IMR-90 (cell line): ENCODE data around the gene CDK18. TPM values are rescaled to one million over a fixed set of nuclear protein-coding genes. Genes with fewer than 3 reads are reported as not detected.

Source experiments
- ATAC-seq: fragments of 200-7000 bp; cut with Tn5 transposase; 2 replicates; pipeline ENCODE4 v1.9.1; 2020; ENCODE audit warnings: low read depth, mild to moderate bottlenecking, moderate library complexity
- BruUV-seq: library from RNA; stranded (reverse); fragments of 400-500 nt; replicated peaks from 2 replicates; lab custom pipeline; 2021; lab: Mats Ljungman, UMichigan
- CTCF ChIA-PET: fragments of 300-600 bp; formaldehyde crosslinking; extraction: SDS; loops from one replicate; lab custom pipeline; 2021; ENCODE audit warnings: antibody characterized with exemption; lab: Yijun Ruan, JAX
- POLR2A ChIA-PET: fragments of 300-600 bp; sonication (Branson Sonifier 250); formaldehyde crosslinking; loops from one replicate; lab custom pipeline; 2022; ENCODE audit warnings: antibody characterized with exemption; ENCODE audit not compliant: unreplicated experiment; lab: Charles Lee
- DNase-seq: peaks from one replicate; pipeline ENCODE4 v3.0.0; 2013
- H2AFZ ChIP-seq: replicated peaks from 2 replicates; pipeline ENCODE3; 2013; ENCODE audit warnings: low read length, mild to moderate bottlenecking; ENCODE audit not compliant: poor library complexity
- H2AK5ac ChIP-seq: 2 replicates; pipeline ENCODE4 v1.6.1; 2013; ENCODE audit warnings: low read depth, low read length, inconsistent platforms
- H2AK9ac ChIP-seq: replicated peaks from 2 replicates; pipeline ENCODE3; 2013; ENCODE audit warnings: mild to moderate bottlenecking, low read depth, low read length, moderate library complexity; ENCODE audit not compliant: poor library complexity
- H2BK120ac ChIP-seq: 2 replicates; pipeline ENCODE4 v1.6.1; 2013; ENCODE audit warnings: low read depth, low read length, inconsistent platforms
- H2BK15ac ChIP-seq: 3 replicates; pipeline ENCODE4 v1.6.1; 2013; ENCODE audit warnings: low read depth, low read length, inconsistent platforms
- H2BK20ac ChIP-seq: 2 replicates; pipeline ENCODE4 v1.6.1; 2013; ENCODE audit warnings: low read depth, mild to moderate bottlenecking, inconsistent platforms, low read length, moderate library complexity
- H2BK5ac ChIP-seq: 2 replicates; pipeline ENCODE4 v1.6.1; 2013; ENCODE audit warnings: mild to moderate bottlenecking, low read depth, low read length, inconsistent platforms; ENCODE audit not compliant: poor library complexity, severe bottlenecking
- H3K14ac ChIP-seq: replicated peaks from 2 replicates; pipeline ENCODE4 v1.6.1; 2013; ENCODE audit warnings: low read depth, low read length, inconsistent platforms
- H3K18ac ChIP-seq: 2 replicates; pipeline ENCODE4 v1.6.1; 2013; ENCODE audit warnings: low read depth, low read length, control low read depth
- H3K23ac ChIP-seq: 2 replicates; pipeline ENCODE4 v1.6.1; 2013; ENCODE audit warnings: low read depth, low read length, inconsistent platforms
- H3K27ac ChIP-seq: 2 replicates; pipeline ENCODE4 v1.5.1; 2013; ENCODE audit warnings: mild to moderate bottlenecking, control low read depth, low read length; ENCODE audit not compliant: insufficient read depth
- H3K27me3 ChIP-seq: 2 replicates; pipeline ENCODE4 v1.6.1; 2013; ENCODE audit warnings: low read length; ENCODE audit not compliant: control insufficient read depth, insufficient read depth
- H3K36me3 ChIP-seq: 2 replicates; pipeline ENCODE4 v1.6.1; 2013; ENCODE audit warnings: low read length, mixed read lengths; ENCODE audit not compliant: control insufficient read depth, insufficient read depth
- H3K4ac ChIP-seq: 2 replicates; pipeline ENCODE4 v1.6.1; 2013; ENCODE audit warnings: low read depth, low read length, inconsistent platforms
- H3K4me1 ChIP-seq: 2 replicates; pipeline ENCODE4 v1.6.1; 2013; ENCODE audit warnings: low read length, mixed read lengths; ENCODE audit not compliant: control insufficient read depth, insufficient read depth
- H3K4me2 ChIP-seq: 2 replicates; pipeline ENCODE4 v1.6.1; 2013; ENCODE audit warnings: low read depth, mild to moderate bottlenecking, control low read depth, low read length, moderate library complexity
- H3K4me3 ChIP-seq: 2 replicates; pipeline ENCODE4 v1.5.1; 2013; ENCODE audit warnings: low read depth, mild to moderate bottlenecking, control low read depth, low read length, moderate library complexity; ENCODE audit not compliant: insufficient read depth
- H3K56ac ChIP-seq: 2 replicates; pipeline ENCODE4 v1.6.1; 2013; ENCODE audit warnings: low read length, inconsistent platforms; ENCODE audit not compliant: insufficient read depth; ENCODE audit errors: extremely low read depth
- H3K79me1 ChIP-seq, 2 experiments: 2 replicates each; pipeline ENCODE4 v1.6.1; 2013; ENCODE audit warnings: low read length in 2 of 2, inconsistent platforms in 1 of 2, low read depth in 1 of 2
- H3K9ac ChIP-seq: 2 replicates; pipeline ENCODE4 v1.6.1; 2013; ENCODE audit warnings: low read depth, low read length, control low read depth
- H3K9me1 ChIP-seq: 2 replicates; pipeline ENCODE4 v1.6.1; 2013; ENCODE audit warnings: low read length, inconsistent platforms; ENCODE audit not compliant: insufficient read depth
- H3K9me3 ChIP-seq: 2 replicates; pipeline ENCODE4 v1.6.1; 2013; ENCODE audit warnings: low read length; ENCODE audit not compliant: control insufficient read depth, insufficient read depth
- H4K20me1 ChIP-seq: 2 replicates; pipeline ENCODE4 v1.6.1; 2013; ENCODE audit warnings: low read length, inconsistent platforms; ENCODE audit not compliant: insufficient read depth
- H4K5ac ChIP-seq: 2 replicates; pipeline ENCODE4 v1.6.1; 2013; ENCODE audit warnings: mild to moderate bottlenecking, low read depth, low read length, control low read depth
- H4K8ac ChIP-seq, 2 experiments: 2 replicates each; pipeline ENCODE4 v1.6.1; 2013; ENCODE audit warnings: low read depth in 2 of 2, low read length in 2 of 2, control low read depth in 1 of 2, inconsistent platforms in 1 of 2
- H4K91ac ChIP-seq: 2 replicates; pipeline ENCODE4 v1.6.1; 2013; ENCODE audit warnings: low read depth, low read length, inconsistent platforms; ENCODE audit not compliant: insufficient read depth
- BHLHE40 ChIP-seq: fragments of 150-350 bp; IDR thresholded peaks from 2 replicates; pipeline ENCODE4 v1.6.1; 2016; ENCODE audit warnings: mild to moderate bottlenecking, low read depth, low read length
- CEBPB ChIP-seq: IDR thresholded peaks from 2 replicates; pipeline ENCODE4 v1.6.1; 2012; ENCODE audit warnings: low read depth, low read length, improper control_type of control experiment
- CHD1 ChIP-seq: IDR thresholded peaks from 2 replicates; pipeline ENCODE4 v1.6.1; 2012; ENCODE audit warnings: low read depth, low read length, improper control_type of control experiment
- FOS ChIP-seq: fragments of 150-350 bp; IDR thresholded peaks from 2 replicates; pipeline ENCODE4 v1.6.1; 2016; ENCODE audit warnings: low read depth, low read length
- MAFK ChIP-seq: IDR thresholded peaks from 2 replicates; pipeline ENCODE4 v1.6.1; 2012; ENCODE audit warnings: low read depth, low read length, improper control_type of control experiment
- MAZ ChIP-seq: IDR thresholded peaks from 2 replicates; pipeline ENCODE4 v1.6.1; 2012; ENCODE audit warnings: low read depth, mild to moderate bottlenecking, low read length, improper control_type of control experiment, moderate library complexity, borderline replicate concordance
- MXI1 ChIP-seq: IDR thresholded peaks from 2 replicates; pipeline ENCODE4 v1.6.1; 2012; ENCODE audit warnings: low read depth, mild to moderate bottlenecking, low read length, moderate library complexity, borderline replicate concordance
- NFE2L2 ChIP-seq: fragments of 150-350 bp; IDR thresholded peaks from 2 replicates; pipeline ENCODE4 v1.6.1; 2016; ENCODE audit warnings: low read depth, mild to moderate bottlenecking, low read length
- RAD21 ChIP-seq: IDR thresholded peaks from 2 replicates; pipeline ENCODE4 v1.6.1; 2012; ENCODE audit warnings: low read length, improper control_type of control experiment
- RCOR1 ChIP-seq: IDR thresholded peaks from 2 replicates; pipeline ENCODE4 v1.6.1; 2012; ENCODE audit warnings: mild to moderate bottlenecking, low read length, improper control_type of control experiment; ENCODE audit not compliant: insufficient replicate concordance
- RFX5 ChIP-seq: IDR thresholded peaks from 2 replicates; pipeline ENCODE4 v1.8.0; 2012; ENCODE audit warnings: low read depth, mild to moderate bottlenecking, low read length, moderate library complexity
- SMC3 ChIP-seq: fragments of 150-350 bp; IDR thresholded peaks from 2 replicates; pipeline ENCODE4 v1.6.1; 2016; ENCODE audit warnings: low read depth, mild to moderate bottlenecking, antibody characterized with exemption, low read length, moderate library complexity
- WGBS, 2 experiments: methylation state at CpG; one replicate each; pipeline versions ENCODE4 v1.1.5 to v1.1.7; 2013; ENCODE audit warnings: missing lambda C conversion rate in 2 of 2; ENCODE audit not compliant: insufficient read length in 1 of 2; ENCODE audit errors: extremely low coverage in 2 of 2; 5-methylcytosine and 5-hydroxymethylcytosine counted together
- dilution Hi-C: fragments of 300-500 bp; cut with HindIII; formaldehyde crosslinking; loops from one replicate; pipeline ENCODE4 v1.14.3; 2018; ENCODE audit warnings: low sequenced_read_pairs; ENCODE audit not compliant: unreplicated experiment
- in situ Hi-C: fragments of 300-500 bp; cut with MboI; formaldehyde crosslinking; loops from 3 replicates; pipeline ENCODE4 v1.14.3; 2019; ENCODE audit warnings: low sequenced_read_pairs, inconsistent platforms, mixed read lengths
- intact Hi-C: fragments of 100-400 bp; cut with micrococcal nuclease; formaldehyde crosslinking; loops from 2 replicates; pipeline ENCODE4 v1.10.0; 2022
- polyA plus RNA-seq, 3 experiments: library from polyadenylated mRNA; depleted of rRNA; stranded (reverse); fragments of >200 nt; gene quantifications; 2 replicates each; pipeline ENCODE4 v1.2.3, GENCODE V29; 2012; ENCODE audit warnings: low replicate concordance in 1 of 3
- total RNA-seq: library from RNA; depleted of rRNA; stranded (reverse); fragments of >200 nt; gene quantifications from 2 replicates; pipeline ENCODE4 v1.2.3, GENCODE V29; 2012
- TF ChIP-seq, protein P1 (sequence below): fragments of 150-350 bp; IDR thresholded peaks from 2 replicates; pipeline ENCODE4 v1.6.1; 2017; ENCODE audit warnings: mild to moderate bottlenecking, antibody characterized with exemption, low read length, low read depth
- TF ChIP-seq, protein P2 (sequence below): conservative IDR thresholded peaks from 2 replicates; pipeline ENCODE4 v1.5.1; 2012; ENCODE audit warnings: mild to moderate bottlenecking, low read depth, low read length, improper control_type of control experiment
- TF ChIP-seq, protein P3 (sequence below): fragments of 150-350 bp; IDR thresholded peaks from 2 replicates; pipeline ENCODE4 v1.6.1; 2016; ENCODE audit warnings: low read depth, mild to moderate bottlenecking, low read length, moderate library complexity, borderline replicate concordance

Gene CDK18
- total and polyA plus RNA-seq, 2 of the 4 experiments (the other 2 are of a cell fraction): 0.18 to 0.48 TPM

DNA sequence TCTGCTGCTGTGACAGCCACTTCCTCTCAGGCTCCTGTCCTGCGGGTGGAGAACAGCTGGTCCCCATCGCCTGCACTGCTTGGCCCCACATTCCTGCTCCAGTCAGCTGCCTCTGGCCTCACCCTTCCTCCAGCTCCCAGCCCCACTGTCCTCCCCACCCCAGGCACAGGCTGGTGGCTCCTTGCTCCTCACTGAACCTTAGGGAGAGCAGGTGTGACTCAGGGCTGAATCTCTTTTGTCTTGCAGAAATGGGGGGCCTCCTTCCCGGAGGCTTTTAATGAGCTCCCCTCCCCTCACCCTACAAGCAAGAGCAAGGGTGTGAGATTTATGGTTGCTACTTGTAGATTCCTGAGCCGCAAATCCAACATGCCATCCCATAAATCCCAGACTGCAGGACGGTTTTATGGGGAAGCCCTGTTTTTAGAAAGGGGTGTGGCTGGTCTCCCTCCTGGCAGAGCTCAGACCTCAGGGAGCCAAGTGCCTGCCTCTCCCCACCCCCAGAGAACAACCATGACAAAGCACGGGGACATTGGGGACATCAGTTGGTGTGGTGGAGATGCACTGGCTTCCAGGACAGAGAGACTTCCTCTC, 15.2 kb downstream of the CDK18 start:
- Histone ChIP-seq H3K18ac (no peak overlapping the region), H2AK5ac (no peak overlapping the region), H3K23ac (no peak overlapping the region; the same call in 1 of the 2 replicates), H4K91ac (no peak overlapping the region), H3K4me1 (peaks cover 3% of the 10 kb centered on the region; the same call in 1 of the 2 replicates), H2BK15ac (no peak overlapping the region), H2BK20ac (no peak overlapping the region), H3K4ac (no peak overlapping the region), H4K20me1 (no peaks in the 10 kb centered on the region), H3K14ac (no peak overlapping the region), H2AFZ (no peak overlapping the region), H3K4me2 (no peak overlapping the region), H4K8ac (no peak overlapping the region), H2BK5ac (no peak overlapping the region), H3K56ac (no peak overlapping the region), H3K27me3 (peaks cover 40% of the 10 kb centered on the region), H3K4me3 (no peak overlapping the region), H2AK9ac (no peak overlapping the region), H3K36me3 (no peaks in the 10 kb centered on the region), H3K79me1 (no peaks in the 10 kb centered on the region), H3K9me3 (no peaks in the 10 kb centered on the region), H2BK120ac (no peak overlapping the region), H3K9ac (no peak overlapping the region), H3K27ac (no peak overlapping the region), H3K9me1 (no peaks in the 10 kb centered on the region), H4K5ac (no peak overlapping the region)
- dilution Hi-C loops: no loop called here
- ATAC-seq: peak; percentile 53; the same call in 1 of the 2 replicates
- whole genome bisulfite sequencing, 2 experiments: no CpG with 5 or more reads among the region's 6 CpGs
- POLR2A ChIA-PET: no interaction called here
- CTCF ChIA-PET: interaction anchor here (0.6 to 1.4 kb wide), 4 partner anchors 34 to 259 kb away, joined by 3 to 4 read pairs (median 3); no protein-coding TSS in a partner anchor
- intact Hi-C loops: no loop called here
- in situ Hi-C loops: loop anchor here (5.0 kb wide), 2 partner anchors 32 to 182 kb away; no protein-coding TSS in a partner anchor
- no peak for TF ChIP-seq CHD1
- no peak for TF ChIP-seq CEBPB
- no peak for TF ChIP-seq MXI1
- TF ChIP-seq SMC3: no peak
- no peak for TF ChIP-seq MAZ
- TF ChIP-seq RFX5: no peak
- no peak for TF ChIP-seq BHLHE40
- TF ChIP-seq, protein P1, sequence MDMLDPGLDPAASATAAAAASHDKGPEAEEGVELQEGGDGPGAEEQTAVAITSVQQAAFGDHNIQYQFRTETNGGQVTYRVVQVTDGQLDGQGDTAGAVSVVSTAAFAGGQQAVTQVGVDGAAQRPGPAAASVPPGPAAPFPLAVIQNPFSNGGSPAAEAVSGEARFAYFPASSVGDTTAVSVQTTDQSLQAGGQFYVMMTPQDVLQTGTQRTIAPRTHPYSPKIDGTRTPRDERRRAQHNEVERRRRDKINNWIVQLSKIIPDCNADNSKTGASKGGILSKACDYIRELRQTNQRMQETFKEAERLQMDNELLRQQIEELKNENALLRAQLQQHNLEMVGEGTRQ: no peak
- no peak for TF ChIP-seq RCOR1
- TF ChIP-seq, protein P2, sequence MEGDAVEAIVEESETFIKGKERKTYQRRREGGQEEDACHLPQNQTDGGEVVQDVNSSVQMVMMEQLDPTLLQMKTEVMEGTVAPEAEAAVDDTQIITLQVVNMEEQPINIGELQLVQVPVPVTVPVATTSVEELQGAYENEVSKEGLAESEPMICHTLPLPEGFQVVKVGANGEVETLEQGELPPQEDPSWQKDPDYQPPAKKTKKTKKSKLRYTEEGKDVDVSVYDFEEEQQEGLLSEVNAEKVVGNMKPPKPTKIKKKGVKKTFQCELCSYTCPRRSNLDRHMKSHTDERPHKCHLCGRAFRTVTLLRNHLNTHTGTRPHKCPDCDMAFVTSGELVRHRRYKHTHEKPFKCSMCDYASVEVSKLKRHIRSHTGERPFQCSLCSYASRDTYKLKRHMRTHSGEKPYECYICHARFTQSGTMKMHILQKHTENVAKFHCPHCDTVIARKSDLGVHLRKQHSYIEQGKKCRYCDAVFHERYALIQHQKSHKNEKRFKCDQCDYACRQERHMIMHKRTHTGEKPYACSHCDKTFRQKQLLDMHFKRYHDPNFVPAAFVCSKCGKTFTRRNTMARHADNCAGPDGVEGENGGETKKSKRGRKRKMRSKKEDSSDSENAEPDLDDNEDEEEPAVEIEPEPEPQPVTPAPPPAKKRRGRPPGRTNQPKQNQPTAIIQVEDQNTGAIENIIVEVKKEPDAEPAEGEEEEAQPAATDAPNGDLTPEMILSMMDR: no peak
- no peak for TF ChIP-seq MAFK
- TF ChIP-seq, protein P3, sequence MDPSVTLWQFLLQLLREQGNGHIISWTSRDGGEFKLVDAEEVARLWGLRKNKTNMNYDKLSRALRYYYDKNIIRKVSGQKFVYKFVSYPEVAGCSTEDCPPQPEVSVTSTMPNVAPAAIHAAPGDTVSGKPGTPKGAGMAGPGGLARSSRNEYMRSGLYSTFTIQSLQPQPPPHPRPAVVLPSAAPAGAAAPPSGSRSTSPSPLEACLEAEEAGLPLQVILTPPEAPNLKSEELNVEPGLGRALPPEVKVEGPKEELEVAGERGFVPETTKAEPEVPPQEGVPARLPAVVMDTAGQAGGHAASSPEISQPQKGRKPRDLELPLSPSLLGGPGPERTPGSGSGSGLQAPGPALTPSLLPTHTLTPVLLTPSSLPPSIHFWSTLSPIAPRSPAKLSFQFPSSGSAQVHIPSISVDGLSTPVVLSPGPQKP: no peak
- no peak for TF ChIP-seq FOS
- no peak for TF ChIP-seq NFE2L2
- no peak for TF ChIP-seq RAD21
- no TSS peak for BruUV-seq
- DNase-seq: no peak
